ENCODE measurements around the gene COL20A1.

- TF ChIP-seq POLR2A (IDR thresholded peaks at IDR 0.05), result no peak
- no peak for TF ChIP-seq CTCF (IDR thresholded peaks at IDR 0.05)
- no peak for TF ChIP-seq EP300 (IDR thresholded peaks at IDR 0.05)
These were observed 12.6 kb upstream of the COL20A1 start for GRCh38 chr20:63280371-63280770.

Data from tibial nerve (tissue), 4 donors.